H9 (cell line): Measurements from ENCODE around the gene TRRAP. TPM values are rescaled to one million over a fixed set of nuclear protein-coding genes. Genes with fewer than 3 reads are reported as not detected.
A peak's percentile ranks its signal among the peaks of the same experiment; 100 is the strongest.

Source experiments
- DNase-seq: peaks from one replicate; pipeline ENCODE4 v3.0.0-alpha.2; 2017
- H2AFZ ChIP-seq: one replicate; pipeline ENCODE4 v1.6.1; 2013; ENCODE audit warnings: mild to moderate bottlenecking, low read length, control low read depth, moderate library complexity
- H2AK5ac ChIP-seq: 2 replicates; pipeline ENCODE4 v1.6.1; 2013; ENCODE audit warnings: low read length, control low read depth, mixed read lengths; ENCODE audit not compliant: insufficient read length
- H2BK120ac ChIP-seq: one replicate; pipeline ENCODE4 v1.6.1; 2013; ENCODE audit warnings: low read depth, mild to moderate bottlenecking, low read length, control low read depth, inconsistent platforms; ENCODE audit not compliant: poor library complexity, severe bottlenecking
- H2BK12ac ChIP-seq: 2 replicates; pipeline ENCODE4 v1.6.1; 2013; ENCODE audit warnings: low read length, control low read depth, mixed read lengths, low read depth; ENCODE audit not compliant: insufficient read length
- H2BK15ac ChIP-seq: 2 replicates; pipeline ENCODE4 v1.6.1; 2013; ENCODE audit warnings: low read depth, low read length, control low read depth
- H2BK20ac ChIP-seq: one replicate; pipeline ENCODE4 v1.6.1; 2013; ENCODE audit warnings: low read depth, mild to moderate bottlenecking, low read length, control low read depth, inconsistent platforms; ENCODE audit not compliant: poor library complexity, severe bottlenecking
- H2BK5ac ChIP-seq: 2 replicates; pipeline ENCODE4 v1.6.1; 2013; ENCODE audit warnings: low read length, control low read depth, mixed read lengths; ENCODE audit not compliant: insufficient read length
- H3K14ac ChIP-seq: 2 replicates; pipeline ENCODE4 v1.6.1; 2013; ENCODE audit warnings: low read length, control low read depth; ENCODE audit not compliant: insufficient read depth
- H3K18ac ChIP-seq: 2 replicates; pipeline ENCODE4 v1.6.1; 2013; ENCODE audit warnings: low read depth, mild to moderate bottlenecking, mixed read lengths, low read length, control low read depth; ENCODE audit not compliant: insufficient read length
- H3K23ac ChIP-seq: 2 replicates; pipeline ENCODE4 v1.6.1; 2013; ENCODE audit warnings: low read length, control low read depth, mixed read lengths, low read depth; ENCODE audit not compliant: insufficient read length
- H3K23me2 ChIP-seq: 2 replicates; pipeline ENCODE4 v1.6.1; 2013; ENCODE audit warnings: low read depth, mild to moderate bottlenecking, mixed read lengths, low read length, control low read depth; ENCODE audit not compliant: insufficient read length, poor library complexity, severe bottlenecking
- H3K27ac ChIP-seq: 2 replicates; pipeline ENCODE4 v1.5.1; 2013; ENCODE audit warnings: low read length, control low read depth, mixed read lengths, low read depth; ENCODE audit not compliant: insufficient read length
- H3K27me3 ChIP-seq: 2 replicates; pipeline ENCODE4 v1.6.1; 2013; ENCODE audit warnings: low read length, control low read depth, inconsistent platforms; ENCODE audit not compliant: insufficient read depth
- H3K4ac ChIP-seq: 2 replicates; pipeline ENCODE4 v1.6.1; 2013; ENCODE audit warnings: low read depth, mild to moderate bottlenecking, control low read depth, inconsistent platforms, low read length, moderate library complexity
- H3K4me1 ChIP-seq: 2 replicates; pipeline ENCODE4 v1.6.1; 2013; ENCODE audit warnings: low read length, control low read depth, inconsistent platforms; ENCODE audit not compliant: insufficient read depth
- H3K4me2 ChIP-seq: 2 replicates; pipeline ENCODE4 v1.6.1; 2013; ENCODE audit warnings: low read length, control low read depth, mixed read lengths; ENCODE audit not compliant: insufficient read length, insufficient read depth
- H3K56ac ChIP-seq: 2 replicates; pipeline ENCODE4 v1.6.1; 2013; ENCODE audit warnings: low read depth, mild to moderate bottlenecking, mixed read lengths, low read length, control low read depth; ENCODE audit not compliant: insufficient read length
- H3K79me1 ChIP-seq: 2 replicates; pipeline ENCODE4 v1.6.1; 2013; ENCODE audit warnings: low read depth, mild to moderate bottlenecking, moderate library complexity, low read length, control low read depth, inconsistent platforms; ENCODE audit not compliant: insufficient read depth, poor library complexity, severe bottlenecking
- H3K79me2 ChIP-seq: 2 replicates; pipeline ENCODE4 v1.6.1; 2013; ENCODE audit warnings: low read length, control low read depth, inconsistent platforms; ENCODE audit not compliant: insufficient read depth
- H3K9ac ChIP-seq: 2 replicates; pipeline ENCODE4 v1.6.1; 2013; ENCODE audit warnings: low read length, control low read depth, mixed read lengths; ENCODE audit not compliant: insufficient read length; ENCODE audit errors: extremely low read depth
- H3K9me3 ChIP-seq: one replicate; pipeline ENCODE4 v1.6.1; 2013; ENCODE audit warnings: low read depth, low read length, inconsistent platforms; ENCODE audit not compliant: control insufficient read depth
- H3T11ph ChIP-seq: one replicate; pipeline ENCODE4 v1.6.1; 2013; ENCODE audit warnings: mild to moderate bottlenecking, low read length, control low read depth, inconsistent platforms
- H4K20me1 ChIP-seq: one replicate; pipeline ENCODE4 v1.6.1; 2013; ENCODE audit not compliant: control insufficient read depth, insufficient read length, insufficient read depth
- H4K5ac ChIP-seq: 2 replicates; pipeline ENCODE4 v1.6.1; 2013; ENCODE audit warnings: low read depth, mild to moderate bottlenecking, mixed read lengths, low read length, control low read depth; ENCODE audit not compliant: insufficient read length
- H4K8ac ChIP-seq: replicated peaks from 2 replicates; pipeline ENCODE4 v1.6.1; 2013; ENCODE audit warnings: low read length, control low read depth, mixed read lengths, low read depth; ENCODE audit not compliant: insufficient read length
- H4K91ac ChIP-seq: 2 replicates; pipeline ENCODE4 v1.6.1; 2013; ENCODE audit warnings: low read depth, mild to moderate bottlenecking, moderate library complexity, mixed read lengths, low read length, control low read depth; ENCODE audit not compliant: insufficient read length
- H3K27ac Mint-ChIP-seq, 3 experiments: 2 replicates in 2 of 3; 3 replicates in 1 of 3; pipeline ENCODE4 v1.8.0; 2020 to 2021; ENCODE audit warnings: mixed read lengths in 3 of 3, mild to moderate bottlenecking in 1 of 3, moderate library complexity in 1 of 3
- H3K27me3 Mint-ChIP-seq: 2 replicates; pipeline ENCODE4 v1.8.0; 2021; ENCODE audit warnings: low read depth, mild to moderate bottlenecking, moderate library complexity, mixed read lengths
- H3K36me3 Mint-ChIP-seq, 3 experiments: 2 replicates in 2 of 3; 3 replicates in 1 of 3; pipeline ENCODE4 v1.8.0; 2020 to 2021; ENCODE audit warnings: low read depth in 3 of 3, mixed read lengths in 3 of 3; ENCODE audit not compliant: insufficient read depth in 1 of 3
- H3K4me1 Mint-ChIP-seq, 2 experiments: 2 replicates each; pipeline ENCODE4 v1.8.0; 2020; ENCODE audit warnings: mixed read lengths in 2 of 2
- H3K4me3 Mint-ChIP-seq, 2 experiments: 2 replicates in 1 of 2; 3 replicates in 1 of 2; pipeline ENCODE4 v1.8.0; 2020 to 2021; ENCODE audit warnings: mild to moderate bottlenecking in 2 of 2, mixed read lengths in 2 of 2, moderate library complexity in 1 of 2
- H3K9me3 Mint-ChIP-seq, 2 experiments: 2 replicates in 1 of 2; 3 replicates in 1 of 2; pipeline ENCODE4 v1.8.0; 2020; ENCODE audit warnings: mild to moderate bottlenecking in 2 of 2, mixed read lengths in 2 of 2, moderate library complexity in 1 of 2
- WGBS: extraction: QIAGEN DNeasy Blood & Tissue Kit; methylation state at CpG from one replicate; pipeline ENCODE4 v1.1.7; 2013; ENCODE audit warnings: missing lambda C conversion rate, low lambda C conversion rate, mixed read lengths; ENCODE audit not compliant: insufficient read length; ENCODE audit errors: extremely low coverage; 5-methylcytosine and 5-hydroxymethylcytosine counted together
- total RNA-seq: library from RNA; stranded (reverse); gene quantifications from 2 replicates; pipeline ENCODE4 v1.2.1, GENCODE V29; 2021
- TF ChIP-seq, protein P1 (sequence below): fragments of 200-600 bp; sonication (generic); conservative IDR thresholded peaks from 3 replicates; pipeline ENCODE4 v1.8.0; 2021; ENCODE audit warnings: antibody characterized with exemption, mild to moderate bottlenecking

Gene TRRAP
- total RNA-seq, 1 experiment from 2014 or later = 58.6 TPM

DNA sequence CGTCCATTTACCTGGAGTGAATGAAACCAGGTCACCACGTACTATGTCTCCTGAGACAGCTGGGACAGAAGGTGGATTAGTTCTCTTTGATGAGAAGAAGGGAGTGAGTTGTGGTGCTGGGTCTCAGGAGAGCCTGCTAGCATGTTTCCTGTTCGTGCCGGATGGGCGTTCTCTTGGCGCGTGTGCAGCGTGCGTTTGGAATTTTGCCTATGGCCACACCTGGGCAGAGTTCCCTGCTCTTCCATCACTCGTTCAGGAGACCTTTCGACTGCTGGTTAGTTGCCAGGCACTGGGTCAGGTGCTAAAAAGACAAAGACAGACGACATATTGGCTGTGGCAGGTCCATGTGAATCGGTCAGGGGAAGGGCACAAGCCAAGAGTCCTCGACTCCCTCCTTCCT lies 90.3 kb downstream of the TRRAP start:
- Histone ChIP-seq H2AK5ac (no peak overlapping the region), H3K4me2 (no peak overlapping the region), H3K14ac (no peak overlapping the region), H3K18ac (no peak overlapping the region), H3K23ac (no peak overlapping the region), H2AFZ (no peak overlapping the region), H3K79me2 (0 out of 2 replicates have a peak, but pooled peaks cover 2% of the 10 kb centered on the region), H3K9me3 (no peaks in the 10 kb centered on the region), H2BK15ac (no peak overlapping the region), H4K5ac (no peak overlapping the region), H3K27ac (no peak overlapping the region), H3K23me2 (no peaks in the 10 kb centered on the region), H2BK20ac (no peak overlapping the region), H3K79me1 (no peaks in the 10 kb centered on the region), H2BK120ac (no peak overlapping the region), H3T11ph (no peak overlapping the region), H3K56ac (no peak overlapping the region), H4K20me1 (no peaks in the 10 kb centered on the region), H3K9ac (no peak overlapping the region), H4K91ac (no peak overlapping the region), H2BK5ac (no peak overlapping the region), H4K8ac (no peak overlapping the region), H3K4ac (no peak overlapping the region), H3K27me3 (no peaks in the 10 kb centered on the region), H2BK12ac (no peak overlapping the region), H3K4me1 (no peaks in the 10 kb centered on the region)
- Mint-ChIP-seq H3K27ac (peak overlapping the region in 2 of 3 experiments; percentile 34 to 37; a peak in 2 of 7 replicates), H3K4me3 (no peak overlapping the region), H3K9me3 (no peaks in the 10 kb centered on the region), H3K4me1 (no peaks in the 10 kb centered on the region), H3K27me3 (no peaks in the 10 kb centered on the region; the same call in 1 of the 2 replicates), H3K36me3 (peaks cover 41 to 93% (median 91%) of the 10 kb centered on the region in 3 experiments; a peak in 6 of 7 replicates)
- TF ChIP-seq, protein P1, sequence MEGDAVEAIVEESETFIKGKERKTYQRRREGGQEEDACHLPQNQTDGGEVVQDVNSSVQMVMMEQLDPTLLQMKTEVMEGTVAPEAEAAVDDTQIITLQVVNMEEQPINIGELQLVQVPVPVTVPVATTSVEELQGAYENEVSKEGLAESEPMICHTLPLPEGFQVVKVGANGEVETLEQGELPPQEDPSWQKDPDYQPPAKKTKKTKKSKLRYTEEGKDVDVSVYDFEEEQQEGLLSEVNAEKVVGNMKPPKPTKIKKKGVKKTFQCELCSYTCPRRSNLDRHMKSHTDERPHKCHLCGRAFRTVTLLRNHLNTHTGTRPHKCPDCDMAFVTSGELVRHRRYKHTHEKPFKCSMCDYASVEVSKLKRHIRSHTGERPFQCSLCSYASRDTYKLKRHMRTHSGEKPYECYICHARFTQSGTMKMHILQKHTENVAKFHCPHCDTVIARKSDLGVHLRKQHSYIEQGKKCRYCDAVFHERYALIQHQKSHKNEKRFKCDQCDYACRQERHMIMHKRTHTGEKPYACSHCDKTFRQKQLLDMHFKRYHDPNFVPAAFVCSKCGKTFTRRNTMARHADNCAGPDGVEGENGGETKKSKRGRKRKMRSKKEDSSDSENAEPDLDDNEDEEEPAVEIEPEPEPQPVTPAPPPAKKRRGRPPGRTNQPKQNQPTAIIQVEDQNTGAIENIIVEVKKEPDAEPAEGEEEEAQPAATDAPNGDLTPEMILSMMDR = no peak
- WGBS = no CpG with 5 or more reads among the region's 14 CpGs
- no peak for DNase-seq
